Endothelial cell (in vitro differentiated cells): Measurements from ENCODE around the gene FILIP1. TPM values are rescaled to one million over a fixed set of nuclear protein-coding genes. Genes with fewer than 3 reads are reported as not detected.
"Not testable (repeated sequence)": the region's sequence is repeated elsewhere in the genome, so short reads cannot be mapped to it uniquely, and the experiment has no call there.

Source experiments
- DNase-seq: peaks from one replicate; pipeline ENCODE4 v3.0.0; 2021; ENCODE audit warnings: low spot score
- H3K27ac Mint-ChIP-seq: one replicate; pipeline ENCODE4 v1.8.0; 2021; ENCODE audit warnings: mixed read lengths, inconsistent platforms; ENCODE audit not compliant: unreplicated experiment
- H3K27me3 Mint-ChIP-seq: one replicate; pipeline ENCODE4 v1.8.0; 2021; ENCODE audit warnings: mild to moderate bottlenecking, moderate library complexity, mixed read lengths, inconsistent platforms; ENCODE audit not compliant: unreplicated experiment
- H3K36me3 Mint-ChIP-seq: one replicate; pipeline ENCODE4 v1.8.0; 2021; ENCODE audit warnings: mild to moderate bottlenecking, low read depth, mixed read lengths, inconsistent platforms; ENCODE audit not compliant: unreplicated experiment
- H3K4me1 Mint-ChIP-seq: one replicate; pipeline ENCODE4 v1.8.0; 2021; ENCODE audit warnings: mild to moderate bottlenecking, mixed read lengths, inconsistent platforms; ENCODE audit not compliant: unreplicated experiment
- H3K4me3 Mint-ChIP-seq: one replicate; pipeline ENCODE4 v1.8.0; 2021; ENCODE audit warnings: mild to moderate bottlenecking, mixed read lengths, inconsistent platforms; ENCODE audit not compliant: unreplicated experiment
- H3K9me3 Mint-ChIP-seq: one replicate; pipeline ENCODE4 v1.8.0; 2021; ENCODE audit warnings: mixed read lengths, inconsistent platforms; ENCODE audit not compliant: unreplicated experiment
- total RNA-seq: library from RNA; stranded (reverse); fragmentation: NEBNext Ultra II Directional; extraction: Animal tissue kit (Norgen Biotek cat#: 25700); gene quantifications from one replicate; pipeline ENCODE4 v1.2.1, GENCODE V29; 2021; ENCODE audit not compliant: unreplicated experiment
- TF ChIP-seq, protein P1 (sequence below): fragments of 200-600 bp; sonication (generic); IDR thresholded peaks from one replicate; pipeline ENCODE4 v1.5.0; 2021; ENCODE audit warnings: antibody characterized with exemption; ENCODE audit not compliant: unreplicated experiment

Gene FILIP1
- total RNA-seq, 1 donor from 2014 or later = 32.0 TPM

GRCh38 chr6:75414445-75415021 is 79.1 kb downstream of the FILIP1 start:
- Mint-ChIP-seq H3K4me3 (no peak overlapping the region), H3K36me3 (peaks cover 22% of the 10 kb centered on the region), H3K27me3 (peaks cover 4% of the 10 kb centered on the region), H3K27ac (peak overlapping the region; percentile 91), H3K4me1 (peaks cover 81% of the 10 kb centered on the region), H3K9me3 (no peaks in the 10 kb centered on the region)
- TF ChIP-seq, protein P1, sequence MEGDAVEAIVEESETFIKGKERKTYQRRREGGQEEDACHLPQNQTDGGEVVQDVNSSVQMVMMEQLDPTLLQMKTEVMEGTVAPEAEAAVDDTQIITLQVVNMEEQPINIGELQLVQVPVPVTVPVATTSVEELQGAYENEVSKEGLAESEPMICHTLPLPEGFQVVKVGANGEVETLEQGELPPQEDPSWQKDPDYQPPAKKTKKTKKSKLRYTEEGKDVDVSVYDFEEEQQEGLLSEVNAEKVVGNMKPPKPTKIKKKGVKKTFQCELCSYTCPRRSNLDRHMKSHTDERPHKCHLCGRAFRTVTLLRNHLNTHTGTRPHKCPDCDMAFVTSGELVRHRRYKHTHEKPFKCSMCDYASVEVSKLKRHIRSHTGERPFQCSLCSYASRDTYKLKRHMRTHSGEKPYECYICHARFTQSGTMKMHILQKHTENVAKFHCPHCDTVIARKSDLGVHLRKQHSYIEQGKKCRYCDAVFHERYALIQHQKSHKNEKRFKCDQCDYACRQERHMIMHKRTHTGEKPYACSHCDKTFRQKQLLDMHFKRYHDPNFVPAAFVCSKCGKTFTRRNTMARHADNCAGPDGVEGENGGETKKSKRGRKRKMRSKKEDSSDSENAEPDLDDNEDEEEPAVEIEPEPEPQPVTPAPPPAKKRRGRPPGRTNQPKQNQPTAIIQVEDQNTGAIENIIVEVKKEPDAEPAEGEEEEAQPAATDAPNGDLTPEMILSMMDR = no peak
- DNase-seq = no peak

DNA sequence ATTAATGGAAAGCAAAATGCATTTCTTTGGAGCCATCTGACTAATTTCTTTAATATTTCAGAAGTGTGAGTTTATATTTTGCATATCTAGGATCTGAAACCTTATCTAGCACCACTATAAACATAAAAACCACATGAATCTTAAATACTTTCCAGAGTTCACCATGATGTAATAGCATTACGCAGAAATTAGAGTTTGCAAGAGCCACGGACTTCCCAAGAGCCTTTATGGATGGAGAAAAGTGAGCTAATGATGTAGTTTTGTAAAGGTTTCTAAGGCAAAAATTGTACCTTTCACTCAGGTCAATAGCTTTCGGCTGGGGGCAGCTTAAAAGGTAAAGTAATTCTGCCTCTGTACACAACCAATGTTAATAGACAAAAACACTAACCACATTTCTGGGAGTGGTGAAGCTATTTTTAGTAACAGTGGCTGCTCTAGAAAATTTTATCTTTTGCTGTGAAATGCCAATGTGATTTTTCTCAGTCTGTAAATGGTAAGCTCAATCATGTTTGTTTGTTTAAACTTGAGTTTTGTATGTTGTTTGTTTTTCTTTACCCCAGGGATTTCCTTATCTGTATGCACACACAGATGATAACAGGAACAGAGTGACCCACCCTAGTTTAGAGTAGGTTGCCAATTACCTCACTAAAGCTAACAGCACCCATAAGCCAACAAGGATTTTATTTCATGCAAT is 80.5 kb downstream of the FILIP1 start:
- peak overlapping the region; percentile 91 for H3K27ac Mint-ChIP-seq
- peaks cover 2% of the 10 kb centered on the region for H3K27me3 Mint-ChIP-seq
- peak overlapping the region; percentile 11 for H3K4me3 Mint-ChIP-seq
- H3K36me3 Mint-ChIP-seq = peaks cover 30% of the 10 kb centered on the region
- no peak for DNase-seq
- TF ChIP-seq, protein P1 = no peak
- H3K9me3 Mint-ChIP-seq = no peaks in the 10 kb centered on the region
- peaks cover 67% of the 10 kb centered on the region for H3K4me1 Mint-ChIP-seq

DNA sequence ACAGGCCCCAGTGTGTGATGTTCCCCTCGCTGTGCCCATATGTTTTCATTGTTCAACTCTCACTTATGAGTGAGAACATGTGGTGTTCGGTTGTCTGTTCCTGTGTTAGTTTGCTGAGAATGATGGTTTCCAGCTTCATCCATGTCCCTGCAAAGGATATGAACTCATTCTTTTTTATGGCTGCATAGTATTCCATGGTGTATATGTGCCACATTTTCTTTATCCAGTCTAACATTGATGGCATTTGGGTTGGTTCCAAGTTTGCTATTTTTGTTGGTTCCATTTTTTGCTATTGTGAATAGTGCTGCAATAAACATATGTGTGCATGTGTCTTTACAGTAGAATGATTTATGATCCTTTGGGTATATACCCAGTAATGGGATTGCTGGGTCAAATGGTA is 83.0 kb downstream of the FILIP1 start:
- not testable (repeated sequence) for H3K9me3 Mint-ChIP-seq, H3K27me3 Mint-ChIP-seq, H3K27ac Mint-ChIP-seq, H3K4me3 Mint-ChIP-seq, DNase-seq
- H3K4me1 Mint-ChIP-seq = peaks cover 50% of the 10 kb centered on the region
- peaks cover 30% of the 10 kb centered on the region for H3K36me3 Mint-ChIP-seq

DNA sequence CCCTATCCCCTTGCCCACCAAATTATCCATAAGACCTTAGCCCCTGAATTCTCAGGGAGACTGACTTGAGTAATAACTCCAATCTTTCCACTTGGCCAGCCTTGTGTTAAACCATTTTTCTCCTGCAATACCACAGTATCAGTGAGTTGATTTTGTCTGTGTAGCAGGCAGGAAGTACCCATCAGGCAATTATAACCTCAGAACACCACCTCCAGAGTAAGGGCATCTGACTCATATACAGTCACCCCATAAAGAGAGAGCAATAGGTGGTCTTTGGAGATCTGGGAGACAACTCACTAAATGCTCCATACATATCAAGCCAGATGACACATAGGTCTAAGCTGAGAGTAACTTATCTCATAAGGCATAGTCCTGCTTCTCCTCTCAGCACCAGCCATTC is 83.7 kb downstream of the FILIP1 start:
- peaks cover 3% of the 10 kb centered on the region for H3K27me3 Mint-ChIP-seq
- H3K36me3 Mint-ChIP-seq = peaks cover 31% of the 10 kb centered on the region
- no peak overlapping the region for H3K27ac Mint-ChIP-seq
- H3K4me1 Mint-ChIP-seq = peaks cover 46% of the 10 kb centered on the region
- no peak overlapping the region for H3K4me3 Mint-ChIP-seq
- DNase-seq = no peak
- no peaks in the 10 kb centered on the region for H3K9me3 Mint-ChIP-seq
- TF ChIP-seq, protein P1 = no peak

DNA sequence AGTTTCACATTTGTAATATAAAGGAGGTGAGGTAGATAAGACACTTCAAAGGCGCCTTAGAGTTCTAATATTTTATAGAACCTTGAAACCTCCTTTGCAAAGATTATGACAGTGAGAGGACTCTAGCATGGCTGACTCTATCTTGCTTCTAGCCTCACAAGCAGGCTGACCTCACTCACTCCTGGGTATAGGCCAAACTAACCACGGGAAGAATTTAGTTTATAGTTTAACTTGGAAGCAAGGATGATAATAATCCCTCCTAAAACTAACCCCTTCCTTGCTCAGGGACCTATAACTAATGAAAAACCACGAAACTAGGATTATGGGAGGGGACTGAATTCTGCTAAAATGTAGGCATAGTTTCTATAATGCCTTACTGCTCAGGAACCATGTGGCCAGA is 84.3 kb downstream of the FILIP1 start:
- peaks cover 35% of the 10 kb centered on the region for H3K36me3 Mint-ChIP-seq
- no peak for DNase-seq
- no peak overlapping the region for H3K27ac Mint-ChIP-seq
- H3K4me3 Mint-ChIP-seq = no peak overlapping the region
- TF ChIP-seq, protein P1 = no peak
- no peaks in the 10 kb centered on the region for H3K9me3 Mint-ChIP-seq
- peaks cover 7% of the 10 kb centered on the region for H3K27me3 Mint-ChIP-seq
- peaks cover 45% of the 10 kb centered on the region for H3K4me1 Mint-ChIP-seq
